Gastrocnemius medialis (tissue), 4 donors: ENCODE data around the gene FBXW7. TPM values are rescaled to one million over a fixed set of nuclear protein-coding genes. Genes with fewer than 3 reads are reported as not detected.

Experiments used
- ATAC-seq, 2 donors: fragments of 150-250 bp; one replicate each; pipeline ENCODE4 v1.9.1; 2016
- DNase-seq, 2 donors: peaks; one replicate each; pipeline ENCODE4 v3.0.0-alpha.2; 2019
- H3K27ac ChIP-seq, 4 donors: fragments of 200-600 bp; sonication (generic); 1 replicate in 1 of 4; 2 replicates in 3 of 4; pipeline ENCODE4 v1.5.1; 2016 to 2018; ENCODE audit warnings: mild to moderate bottlenecking in 2 of 4, moderate library complexity in 1 of 4
- H3K27me3 ChIP-seq, 3 donors: fragments of 200-600 bp; sonication (generic) in 2 of 3; 1 replicate in 1 of 3; 2 replicates in 2 of 3; pipeline versions ENCODE4 v1.5.1 to v1.6.0; 2016 to 2019; ENCODE audit warnings: mild to moderate bottlenecking in 1 of 3, moderate library complexity in 1 of 3
- H3K36me3 ChIP-seq, 2 donors: fragments of 200-600 bp; sonication (generic) in 1 of 2; one replicate each; pipeline ENCODE4 v1.5.1; 2017 to 2018
- H3K4me1 ChIP-seq, 2 donors: fragments of 200-600 bp; sonication (generic) in 1 of 2; one replicate each; pipeline ENCODE4 v1.5.1; 2016 to 2017; ENCODE audit warnings: mild to moderate bottlenecking in 2 of 2
- H3K4me3 ChIP-seq, 4 donors: fragments of 200-600 bp; sonication (generic) in 3 of 4; 1 replicate in 1 of 4; 2 replicates in 3 of 4; pipeline ENCODE4 v1.5.1; 2016 to 2019; ENCODE audit warnings: mild to moderate bottlenecking in 2 of 4
- H3K9me3 ChIP-seq, 3 donors: fragments of 200-600 bp; sonication (generic) in 2 of 3; 1 replicate in 1 of 3; 2 replicates in 2 of 3; pipeline ENCODE4 v1.5.1; 2016 to 2019
- CTCF ChIP-seq, 5 experiments: fragments of 450-650 bp in 3 of 5; fragments of 200-600 bp in 2 of 5; sonication (generic) in 2 of 5; IDR thresholded peaks in 4 of 5; conservative IDR thresholded peaks in 1 of 5; 1 replicate in 4 of 5; 2 replicates in 1 of 5; pipeline ENCODE4 v1.5.1; 2016 to 2019; ENCODE audit warnings: antibody characterized with exemption in 5 of 5, mild to moderate bottlenecking in 3 of 5, moderate library complexity in 3 of 5
- POLR2A ChIP-seq, 2 donors: fragments of 450-650 bp; IDR thresholded peaks; one replicate each; pipeline ENCODE4 v1.6.1; 2017; ENCODE audit warnings: antibody characterized with exemption in 2 of 2, mild to moderate bottlenecking in 2 of 2, moderate library complexity in 2 of 2
- in situ Hi-C, 4 donors: fragments of 200-750 bp; cut with MboI; loops; one replicate each; pipeline versions ENCODE4 v1.15.0 to v1.8.0; 2017; ENCODE audit warnings: low sequenced_read_pairs in 4 of 4
- intact Hi-C: fragments of 100-400 bp; cut with DNase I; formaldehyde crosslinking; loops from one replicate; pipeline ENCODE4 v1.15.1; 2023; ENCODE audit warnings: low total_unique reads
- total RNA-seq, 4 donors: library from RNA; depleted of rRNA; stranded (reverse); fragments of >200 nt; gene quantifications; one replicate each; pipeline versions ENCODE4 v1.1.0 to v1.2.3, GENCODE V29; 2016

The FBXW7 gene
- total RNA-seq, 4 donors from 2014 or later, result 23.5 to 40.8 (median 28.8) TPM

- Histone ChIP-seq H3K36me3 (no peaks in the 10 kb centered on the region), H3K4me3 (no peak overlapping the region), H3K27me3 (no peaks in the 10 kb centered on the region), H3K27ac (no peak overlapping the region), H3K9me3 (no peaks in the 10 kb centered on the region), H3K4me1 (no peaks in the 10 kb centered on the region)
- DNase-seq (no peak), ATAC-seq (no peak)
- intact Hi-C loops, result no loop called here
- no peak for TF ChIP-seq POLR2A (IDR thresholded peaks at IDR 0.05)
- TF ChIP-seq CTCF (IDR thresholded peaks at IDR 0.05 in 4 of 5, conservative IDR thresholded peaks at IDR 0.05 in 1 of 5), result no peak
- in situ Hi-C loops, result no loop called here
These were observed 67.5 kb downstream of the FBXW7 start for GRCh38 chr4:152468408-152468807.

- no peak overlapping the region for H3K27ac ChIP-seq
- H3K4me3 ChIP-seq, result no peak overlapping the region
- no peaks in the 10 kb centered on the region for H3K36me3 ChIP-seq
- H3K9me3 ChIP-seq, result no peaks in the 10 kb centered on the region
- no peak for ATAC-seq
- in situ Hi-C loops (no loop called here), intact Hi-C loops (no loop called here)
- no peak for TF ChIP-seq CTCF (IDR thresholded peaks at IDR 0.05 in 4 of 5, conservative IDR thresholded peaks at IDR 0.05 in 1 of 5)
- TF ChIP-seq POLR2A (IDR thresholded peaks at IDR 0.05), result no peak
- H3K27me3 ChIP-seq, result no peaks in the 10 kb centered on the region
- no peak for DNase-seq
- no peaks in the 10 kb centered on the region for H3K4me1 ChIP-seq
These were observed 68.8 kb downstream of the FBXW7 start for GRCh38 chr4:152467101-152467500.

- no peak for TF ChIP-seq POLR2A (IDR thresholded peaks at IDR 0.05)
- TF ChIP-seq CTCF (IDR thresholded peaks at IDR 0.05 in 4 of 5, conservative IDR thresholded peaks at IDR 0.05 in 1 of 5), result no peak
- Histone ChIP-seq H3K4me3 (no peak overlapping the region), H3K9me3 (no peaks in the 10 kb centered on the region), H3K27ac (no peak overlapping the region), H3K36me3 (no peaks in the 10 kb centered on the region), H3K4me1 (no peaks in the 10 kb centered on the region), H3K27me3 (no peaks in the 10 kb centered on the region)
- DNase-seq (no peak), ATAC-seq (no peak)
- intact Hi-C loops, result no loop called here
- in situ Hi-C loops, result no loop called here
These were observed 71.7 kb downstream of the FBXW7 start for GRCh38 chr4:152464030-152464823.

GRCh38 chr4:152463562-152463961 lies 72.3 kb downstream of the FBXW7 start:
- Histone ChIP-seq H3K27me3 (no peaks in the 10 kb centered on the region), H3K36me3 (no peaks in the 10 kb centered on the region), H3K4me1 (no peaks in the 10 kb centered on the region), H3K4me3 (no peak overlapping the region), H3K9me3 (no peaks in the 10 kb centered on the region), H3K27ac (no peak overlapping the region)
- TF ChIP-seq POLR2A (IDR thresholded peaks at IDR 0.05) (no peak), CTCF (IDR thresholded peaks at IDR 0.05 in 4 of 5, conservative IDR thresholded peaks at IDR 0.05 in 1 of 5) (no peak)
- intact Hi-C loops (no loop called here), in situ Hi-C loops (no loop called here)
- ATAC-seq (no peak), DNase-seq (no peak)

- no peaks in the 10 kb centered on the region for H3K27me3 ChIP-seq
These were observed 73.2 kb downstream of the FBXW7 start for GRCh38 chr4:152462695-152463094.

More at GRCh38 chr4:152462695-152463094, 73.2 kb downstream of the FBXW7 start:
- in situ Hi-C loops (no loop called here), intact Hi-C loops (no loop called here)
- H3K27ac ChIP-seq, result no peak overlapping the region
- no peak for TF ChIP-seq CTCF (IDR thresholded peaks at IDR 0.05 in 4 of 5, conservative IDR thresholded peaks at IDR 0.05 in 1 of 5)
- TF ChIP-seq POLR2A (IDR thresholded peaks at IDR 0.05), result no peak
- no peaks in the 10 kb centered on the region for H3K9me3 ChIP-seq
- H3K4me3 ChIP-seq, result no peak overlapping the region
- no peak for DNase-seq
- ATAC-seq, result no peak
- H3K36me3 ChIP-seq, result no peaks in the 10 kb centered on the region
- H3K4me1 ChIP-seq, result no peaks in the 10 kb centered on the region
